NCI-H526 (cell line): ENCODE measurements around the gene RAB3B.
"Not testable (repeated sequence)": the region's sequence is repeated elsewhere in the genome, so short reads cannot be mapped to it uniquely, and the experiment has no call there.

Experiments used
- DNase-seq, 2 experiments: peaks; one replicate each; lab custom pipeline; 2025; lab: John Stamatoyannopoulos, UW

Gene RAB3B

GRCh38 chr1:51988254-51988653 lies 2.2 kb downstream of the RAB3B start:
- no peak for DNase-seq

GRCh38 chr1:51986718-51987117 lies 3.8 kb downstream of the RAB3B start:
- no peak for DNase-seq

GRCh38 chr1:51982161-51982560 lies 8.3 kb downstream of the RAB3B start:
- no peak for DNase-seq

- DNase-seq: no peak
These were observed 8.9 kb downstream of the RAB3B start for GRCh38 chr1:51981555-51981954.

- no peak for DNase-seq
These were observed 12.4 kb downstream of the RAB3B start for GRCh38 chr1:51978099-51978498.

- DNase-seq: no peak
These were observed 13.5 kb downstream of the RAB3B start for GRCh38 chr1:51976846-51977602.

- no peak for DNase-seq
These were observed 16.7 kb downstream of the RAB3B start for GRCh38 chr1:51973587-51974474.

GRCh38 chr1:51969038-51969705 lies 21.3 kb downstream of the RAB3B start:
- no peak for DNase-seq

GRCh38 chr1:51968632-51969031 lies 21.9 kb downstream of the RAB3B start:
- no peak for DNase-seq

GRCh38 chr1:51967213-51967791 lies 23.2 kb downstream of the RAB3B start:
- not testable (repeated sequence) for DNase-seq

- DNase-seq: no peak
These were observed 23.9 kb downstream of the RAB3B start for GRCh38 chr1:51966559-51966958.

- DNase-seq: no peak
These were observed 26.2 kb downstream of the RAB3B start for GRCh38 chr1:51964309-51964696.

GRCh38 chr1:51963592-51964308 lies 26.8 kb downstream of the RAB3B start:
- DNase-seq: no peak

GRCh38 chr1:51962486-51963356 lies 27.8 kb downstream of the RAB3B start:
- DNase-seq: no peak

- DNase-seq: no peak
These were observed 28.5 kb downstream of the RAB3B start for GRCh38 chr1:51961954-51962353.

- DNase-seq: no peak
These were observed 29.3 kb downstream of the RAB3B start for GRCh38 chr1:51961231-51961630.

- no peak for DNase-seq
These were observed 30.2 kb downstream of the RAB3B start for GRCh38 chr1:51960262-51960661.

- no peak for DNase-seq
These were observed 31.7 kb downstream of the RAB3B start for GRCh38 chr1:51958824-51959223.

- peak; percentile 10 to 29 for DNase-seq
These were observed 32.9 kb downstream of the RAB3B start for GRCh38 chr1:51957618-51958017.
